NCI-H748 treated with DMSO at 0.1 percent for 48 hours (cell line): ENCODE measurements around the gene KRTAP13-1.
A peak's percentile ranks its signal among the peaks of the same experiment; 100 is the strongest.

Experiments
- DNase-seq: peaks from one replicate; lab custom pipeline; 2025; lab: John Stamatoyannopoulos, UW

The KRTAP13-1 gene

GRCh38 chr21:30395731-30396130 lies at the start of gene KRTAP13-1:
Gene KRTAP13-1, plus strand, starts transcription at chr21:30396031. Its CDS starts 56 bp downstream, at chr21:30396087.
- no peak for DNase-seq

DNA sequence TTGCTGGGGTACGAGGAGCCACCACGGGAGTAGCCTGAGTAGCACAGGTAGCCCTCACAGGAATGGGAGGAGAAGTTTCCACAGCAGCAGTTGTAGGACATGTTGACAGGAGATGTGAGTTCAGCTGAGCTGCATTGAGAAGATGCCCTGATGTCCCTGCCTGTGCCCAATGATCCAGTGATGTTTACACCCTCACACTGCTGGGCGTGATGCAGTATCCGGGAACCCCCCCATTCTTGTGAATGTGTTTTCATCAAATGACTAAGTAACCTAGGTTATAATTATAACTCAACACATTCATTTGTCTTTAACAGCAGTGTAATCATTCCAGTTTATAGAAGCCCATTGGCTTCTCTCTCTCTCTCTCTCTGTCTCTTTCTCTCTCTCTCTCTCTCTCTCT lies 47.3 kb upstream of the KRTAP13-1 start, which contains the start of gene KRTAP23-1:
Gene KRTAP23-1, minus strand, starts transcription at position 101 of the 400 bp plus-strand sequence. Its CDS starts 0 bp downstream, at position 101.
- no peak for DNase-seq

GRCh38 chr21:30349572-30349971 lies 46.3 kb upstream of the KRTAP13-1 start:
- DNase-seq = no peak

DNA sequence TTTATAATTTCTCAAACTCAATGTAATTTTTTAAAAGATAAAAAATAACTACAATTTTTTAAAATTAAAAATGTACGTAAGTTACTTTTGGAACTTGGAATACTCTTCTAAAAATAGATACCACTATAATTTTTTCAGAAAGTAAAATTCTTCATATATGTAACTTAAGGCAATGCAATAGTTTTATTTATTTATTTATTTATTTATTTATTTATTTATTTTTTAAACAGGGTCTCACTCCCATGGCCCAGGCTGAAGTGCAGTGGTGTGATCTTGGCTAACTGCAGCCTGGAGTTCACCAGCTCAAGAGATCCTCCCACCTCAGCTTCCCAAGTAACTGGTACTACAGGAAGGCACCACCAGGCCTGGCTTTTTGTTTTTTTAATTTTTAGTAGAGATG lies 44.3 kb upstream of the KRTAP13-1 start:
- DNase-seq = no peak

DNA sequence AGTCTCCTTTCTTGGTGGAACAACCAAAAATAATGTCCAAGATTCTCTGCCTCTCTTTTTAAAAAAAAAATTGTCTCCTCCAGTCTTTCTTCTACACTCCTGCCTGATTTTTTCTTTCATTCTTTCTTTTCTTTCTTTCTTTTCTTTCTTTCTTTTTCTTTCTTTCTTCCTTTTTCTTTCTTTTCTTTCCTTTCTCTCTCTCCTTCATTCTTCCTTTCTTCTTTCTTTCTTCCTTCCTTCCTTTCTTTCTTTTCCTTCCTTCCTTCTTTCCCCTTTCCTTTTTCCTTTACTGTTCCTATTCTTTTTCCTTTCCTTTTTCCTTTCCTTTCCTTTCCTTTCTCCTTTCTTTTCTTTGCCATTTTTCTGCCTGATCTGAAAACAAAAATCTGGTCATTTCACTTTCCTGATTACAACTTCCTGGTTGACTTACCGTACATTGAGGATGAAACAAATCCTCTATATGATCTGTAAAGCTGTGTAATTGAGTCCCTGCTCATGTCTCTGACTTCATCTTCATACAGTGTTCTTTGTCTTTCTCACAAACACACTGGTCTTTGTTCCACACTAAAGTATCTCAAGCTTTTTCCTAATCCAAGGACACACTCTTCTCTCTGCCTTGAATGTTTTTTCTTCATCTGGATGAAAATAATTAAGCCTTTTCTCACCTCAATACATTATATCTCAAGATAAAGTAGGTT lies 41.4 kb upstream of the KRTAP13-1 start:
- no peak for DNase-seq

DNA sequence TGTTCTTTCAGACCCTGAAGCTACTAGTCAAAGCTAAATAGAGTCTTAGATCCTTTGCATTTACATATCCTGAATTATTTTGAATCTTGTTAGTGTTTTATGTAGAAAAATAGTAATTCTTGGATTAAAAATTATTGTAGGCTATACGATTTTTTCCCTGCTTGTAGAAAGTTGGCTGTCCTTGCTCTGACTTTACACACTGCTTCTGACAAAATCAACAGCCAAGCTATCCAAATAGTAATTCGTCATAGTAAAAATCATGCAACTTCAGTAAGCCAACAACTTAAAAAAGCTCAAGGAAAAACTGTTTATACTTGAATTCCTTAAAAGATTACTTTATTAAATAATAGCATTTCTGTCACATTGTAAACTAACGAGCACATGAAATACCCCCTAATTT lies 39.9 kb upstream of the KRTAP13-1 start:
- no peak for DNase-seq

- DNase-seq = no peak
Measured at GRCh38 chr21:30372139-30372770, 23.6 kb upstream of the KRTAP13-1 start, which contains the start of gene KRTAP13-2. Gene KRTAP13-2, minus strand, starts transcription at chr21:30372271. Its CDS starts 58 bp downstream, at chr21:30372213.

DNA sequence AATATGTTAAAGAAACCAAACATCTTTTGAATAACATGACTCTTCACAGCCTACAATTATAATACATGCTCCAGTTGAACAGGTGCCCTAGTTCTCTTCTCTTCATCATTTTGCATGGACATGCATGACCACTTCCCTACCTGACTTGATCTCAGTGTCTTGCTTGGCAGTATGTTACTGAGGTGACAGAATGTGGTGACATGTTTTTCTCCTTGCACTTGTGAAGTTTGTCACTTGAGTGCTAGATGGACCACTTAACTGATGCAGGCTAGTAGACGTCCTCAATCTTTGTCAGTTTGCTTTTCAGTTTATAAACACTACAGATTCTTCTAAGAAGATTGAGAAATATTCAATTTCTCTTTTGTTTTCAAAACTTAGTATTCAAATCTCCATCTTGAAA lies 13.6 kb upstream of the KRTAP13-1 start:
- no peak for DNase-seq

GRCh38 chr21:30391492-30392025 lies 4.3 kb upstream of the KRTAP13-1 start:
- no peak for DNase-seq

DNA sequence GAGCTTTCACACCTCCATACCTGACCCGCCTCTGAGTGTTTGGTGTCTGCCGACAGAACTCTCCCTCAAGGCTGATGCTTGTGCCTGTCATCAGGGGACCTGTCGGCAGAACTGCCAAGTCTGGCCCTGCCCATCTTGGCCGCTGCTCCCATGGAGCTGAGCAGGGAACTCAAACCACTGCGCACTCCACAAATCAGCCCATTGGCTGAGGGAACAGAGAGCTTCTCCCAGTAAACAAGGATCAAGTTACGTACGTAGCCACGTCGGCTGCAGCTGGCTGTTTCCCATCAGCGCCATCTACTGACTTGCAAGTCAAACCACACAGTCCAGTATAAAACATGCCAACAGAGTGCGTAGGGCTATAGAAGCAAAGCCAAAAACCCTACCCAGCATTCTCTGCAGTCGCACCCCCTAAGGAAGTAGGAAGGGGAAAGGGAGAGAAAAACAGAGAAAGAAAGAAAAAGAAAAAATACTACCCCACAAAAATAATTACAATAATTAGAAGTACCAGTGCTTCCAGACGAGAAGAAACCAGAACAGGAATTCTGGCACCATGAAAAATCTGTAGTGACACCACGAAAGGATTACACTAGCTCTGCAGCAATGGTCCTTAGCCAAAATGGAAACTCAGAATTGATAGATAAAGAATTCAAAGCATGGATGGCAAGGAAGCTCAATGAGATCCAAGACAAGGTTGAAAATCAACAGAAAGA lies 13.1 kb downstream of the KRTAP13-1 start:
- peak; percentile 46 for DNase-seq

- no peak for DNase-seq
Measured at GRCh38 chr21:30415993-30416392, 20.2 kb downstream of the KRTAP13-1 start.

GRCh38 chr21:30425826-30426225 lies 30.0 kb downstream of the KRTAP13-1 start, which contains the start of gene KRTAP13-3:
Gene KRTAP13-3, minus strand, starts transcription at chr21:30425926. Its CDS starts 14 bp downstream, at chr21:30425912.
- no peak for DNase-seq

GRCh38 chr21:30426731-30427130 lies 30.9 kb downstream of the KRTAP13-1 start:
- DNase-seq = no peak

GRCh38 chr21:30430170-30430655 lies 34.4 kb downstream of the KRTAP13-1 start, which contains the start of gene KRTAP13-4:
Gene KRTAP13-4, plus strand, starts transcription at chr21:30430220. Its CDS starts 56 bp downstream, at chr21:30430276.
- no peak for DNase-seq

DNA sequence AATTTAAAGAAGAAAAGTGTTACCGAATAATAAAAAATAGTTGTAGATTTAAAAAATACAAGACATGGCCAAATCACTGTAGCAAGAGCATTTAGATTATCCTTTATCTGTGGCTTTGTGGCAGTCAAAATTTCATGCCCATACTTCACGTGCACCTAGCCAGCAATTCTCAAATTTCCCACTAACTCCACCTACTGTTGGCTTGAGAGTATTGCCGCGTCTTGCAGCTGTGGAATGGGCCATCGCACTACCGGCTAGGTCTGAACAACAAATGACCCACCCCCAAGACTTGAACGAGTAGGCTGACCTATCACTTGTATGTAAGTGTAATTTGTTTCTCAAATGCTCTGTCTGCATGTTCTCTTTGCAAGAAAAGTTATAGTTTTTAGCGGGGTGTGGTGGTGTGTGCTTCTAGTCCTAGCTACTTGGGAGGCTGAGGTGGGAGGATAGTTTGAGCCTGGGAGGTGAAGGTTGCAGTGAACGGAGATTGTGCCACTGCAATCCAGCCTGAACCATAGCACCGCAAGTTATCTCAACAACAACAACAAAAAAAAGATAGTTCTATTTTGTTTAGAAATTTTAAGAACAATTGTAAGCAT lies 38.3 kb downstream of the KRTAP13-1 start:
- peak; percentile 1 for DNase-seq

GRCh38 chr21:30437010-30437565 lies 41.3 kb downstream of the KRTAP13-1 start:
- no peak for DNase-seq

- no peak for DNase-seq
Measured at GRCh38 chr21:30439975-30440374, 44.1 kb downstream of the KRTAP13-1 start, which contains the start of gene KRTAP15-1. Gene KRTAP15-1, plus strand, starts transcription at chr21:30440275. Its CDS starts 53 bp downstream, at chr21:30440328.

DNA sequence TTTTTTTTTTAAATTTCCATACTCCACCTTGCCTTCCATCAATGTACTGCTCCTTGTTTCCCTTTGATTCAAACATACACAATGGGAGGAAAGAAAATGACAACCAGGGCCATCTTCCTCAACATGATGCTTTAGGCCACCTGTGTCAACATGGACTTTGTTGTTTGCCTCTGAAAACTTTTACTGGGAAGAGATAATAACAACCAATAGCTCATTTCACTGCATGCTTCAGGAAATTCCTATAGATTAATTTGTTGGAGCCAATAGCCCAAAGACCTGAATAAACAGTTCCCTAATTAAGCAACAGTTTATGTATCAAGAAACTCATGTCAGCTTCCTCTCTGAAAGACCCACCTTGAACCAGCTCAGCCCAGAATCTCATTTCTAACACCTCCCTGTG lies 47.4 kb downstream of the KRTAP13-1 start:
- DNase-seq = no peak

GRCh38 chr21:30444204-30444603 lies 48.4 kb downstream of the KRTAP13-1 start:
- no peak for DNase-seq
